CD4-positive, alpha-beta T cell treated with Interleukin-15 for 1 hour (primary cell): ENCODE data around the gene TEX38.
"Not testable (repeated sequence)": the region's sequence is repeated elsewhere in the genome, so short reads cannot be mapped to it uniquely, and the experiment has no call there.

Experiments used
- DNase-seq: peaks from one replicate; pipeline ENCODE4 v3.0.0-alpha.2; 2020

Gene TEX38

GRCh38 chr1:46656643-46657042 lies 15.0 kb upstream of the TEX38 start:
- DNase-seq = no peak

GRCh38 chr1:46657775-46658174 lies 13.9 kb upstream of the TEX38 start:
- no peak for DNase-seq

GRCh38 chr1:46659307-46659870 lies 12.3 kb upstream of the TEX38 start:
- DNase-seq = no peak

GRCh38 chr1:46660116-46660515 lies 11.5 kb upstream of the TEX38 start:
- not testable (repeated sequence) for DNase-seq

GRCh38 chr1:46662919-46663318 lies 8.7 kb upstream of the TEX38 start:
- DNase-seq = not testable (repeated sequence)

GRCh38 chr1:46665983-46666382 lies 5.7 kb upstream of the TEX38 start:
- no peak for DNase-seq

GRCh38 chr1:46667782-46668760 lies 3.6 kb upstream of the TEX38 start, which contains the start of gene ATPAF1:
ATPAF1 (minus strand) TSS chr1:46668364; CDS start chr1:46668322, 42 bp downstream.
- DNase-seq = peak; percentile 66

- DNase-seq = no peak
These were observed 1.5 kb upstream of the TEX38 start for GRCh38 chr1:46670134-46670533.

- no peak for DNase-seq
These were observed 1.0 kb downstream of the TEX38 start for GRCh38 chr1:46672696-46673095.

GRCh38 chr1:46673749-46674182 lies 2.1 kb downstream of the TEX38 start:
- no peak for DNase-seq

- DNase-seq = no peak
These were observed 4.1 kb downstream of the TEX38 start for GRCh38 chr1:46675549-46676314.

GRCh38 chr1:46676531-46676930 lies 4.9 kb downstream of the TEX38 start:
- no peak for DNase-seq

- DNase-seq = no peak
These were observed 5.7 kb downstream of the TEX38 start for GRCh38 chr1:46677339-46677738.

- DNase-seq = no peak
These were observed 8.3 kb downstream of the TEX38 start for GRCh38 chr1:46679789-46680573.

- no peak for DNase-seq
These were observed 9.8 kb downstream of the TEX38 start for GRCh38 chr1:46681333-46682034.

- no peak for DNase-seq
These were observed 10.4 kb downstream of the TEX38 start for GRCh38 chr1:46682064-46682463.

- DNase-seq = no peak
These were observed 13.0 kb downstream of the TEX38 start for GRCh38 chr1:46684670-46685069.

- DNase-seq = no peak
These were observed 14.6 kb downstream of the TEX38 start for GRCh38 chr1:46686255-46686654.

- no peak for DNase-seq
These were observed 15.5 kb downstream of the TEX38 start for GRCh38 chr1:46687093-46687659.

- DNase-seq = no peak
These were observed 16.4 kb downstream of the TEX38 start for GRCh38 chr1:46687921-46688509.

- DNase-seq = no peak
These were observed 17.7 kb downstream of the TEX38 start for GRCh38 chr1:46689356-46689755.
